Measurements from ENCODE around the gene ASIC1.

The ASIC1 gene

GRCh38 chr12:50106907-50107306 is 49.5 kb downstream of the ASIC1 start:
- TF ChIP-seq, protein P1, sequence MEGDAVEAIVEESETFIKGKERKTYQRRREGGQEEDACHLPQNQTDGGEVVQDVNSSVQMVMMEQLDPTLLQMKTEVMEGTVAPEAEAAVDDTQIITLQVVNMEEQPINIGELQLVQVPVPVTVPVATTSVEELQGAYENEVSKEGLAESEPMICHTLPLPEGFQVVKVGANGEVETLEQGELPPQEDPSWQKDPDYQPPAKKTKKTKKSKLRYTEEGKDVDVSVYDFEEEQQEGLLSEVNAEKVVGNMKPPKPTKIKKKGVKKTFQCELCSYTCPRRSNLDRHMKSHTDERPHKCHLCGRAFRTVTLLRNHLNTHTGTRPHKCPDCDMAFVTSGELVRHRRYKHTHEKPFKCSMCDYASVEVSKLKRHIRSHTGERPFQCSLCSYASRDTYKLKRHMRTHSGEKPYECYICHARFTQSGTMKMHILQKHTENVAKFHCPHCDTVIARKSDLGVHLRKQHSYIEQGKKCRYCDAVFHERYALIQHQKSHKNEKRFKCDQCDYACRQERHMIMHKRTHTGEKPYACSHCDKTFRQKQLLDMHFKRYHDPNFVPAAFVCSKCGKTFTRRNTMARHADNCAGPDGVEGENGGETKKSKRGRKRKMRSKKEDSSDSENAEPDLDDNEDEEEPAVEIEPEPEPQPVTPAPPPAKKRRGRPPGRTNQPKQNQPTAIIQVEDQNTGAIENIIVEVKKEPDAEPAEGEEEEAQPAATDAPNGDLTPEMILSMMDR (conservative IDR thresholded peaks at IDR 0.05; ENCODE audit: low read length) = no peak
- no peak for DNase-seq (ENCODE audit: low read depth)
- H3K4me3 ChIP-seq (ENCODE audit: low read length) = no peak overlapping the region

- TF ChIP-seq, protein P1 (conservative IDR thresholded peaks at IDR 0.05; ENCODE audit: low read length) = no peak
- no peak for DNase-seq (ENCODE audit: low read depth)
- H3K4me3 ChIP-seq (ENCODE audit: low read length) = no peak overlapping the region
These were observed 50.2 kb downstream of the ASIC1 start for GRCh38 chr12:50107416-50108268.

GRCh38 chr12:50109319-50109718 is 51.9 kb downstream of the ASIC1 start:
- TF ChIP-seq, protein P1 (conservative IDR thresholded peaks at IDR 0.05; ENCODE audit: low read length) = no peak
- H3K4me3 ChIP-seq (ENCODE audit: low read length) = no peak overlapping the region
- DNase-seq (ENCODE audit: low read depth) = no peak

DNA sequence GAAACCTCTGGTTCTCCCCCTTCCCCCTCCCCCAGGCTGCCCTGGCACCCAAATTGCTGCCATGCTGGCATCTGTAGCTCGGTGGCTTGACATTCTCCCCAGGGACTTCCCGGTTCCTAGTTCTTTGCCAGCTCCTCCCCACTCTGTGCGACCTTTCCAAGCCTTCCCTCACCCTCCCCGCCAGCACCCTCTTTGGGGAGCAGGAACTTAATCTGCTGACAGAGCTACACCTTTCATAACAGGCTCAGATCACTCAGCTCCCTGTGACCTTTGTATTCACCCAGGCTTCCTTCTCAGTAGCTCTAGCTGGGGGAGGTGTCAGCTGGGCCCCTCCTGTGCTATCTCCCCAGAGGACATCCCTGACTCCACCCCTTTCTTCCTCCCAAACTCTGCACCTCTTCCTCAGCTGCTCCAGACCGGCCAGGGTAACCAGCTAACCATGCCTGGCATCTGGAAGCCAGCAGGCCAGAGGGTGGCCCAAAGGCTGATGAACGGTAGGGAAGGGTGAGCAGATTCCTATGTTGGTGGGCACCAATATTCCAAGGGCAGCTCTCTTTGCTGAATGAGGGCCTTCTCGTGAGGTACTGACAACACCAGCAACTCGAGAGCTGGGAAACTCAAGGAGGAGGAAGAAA is 52.8 kb downstream of the ASIC1 start:
- TF ChIP-seq, protein P1 (conservative IDR thresholded peaks at IDR 0.05; ENCODE audit: low read length) = no peak
- DNase-seq (ENCODE audit: low read depth) = no peak
- H3K4me3 ChIP-seq (ENCODE audit: low read length) = peak overlapping the region; percentile 17; the same call in 1 of the 2 replicates

- peak overlapping the region; percentile 17; the same call in 1 of the 2 replicates for H3K4me3 ChIP-seq (ENCODE audit: low read length)
- DNase-seq (ENCODE audit: low read depth) = peak; percentile 47
- TF ChIP-seq, protein P1 (conservative IDR thresholded peaks at IDR 0.05; ENCODE audit: low read length) = no peak
These were observed 53.5 kb downstream of the ASIC1 start for GRCh38 chr12:50110762-50111351.

DNA sequence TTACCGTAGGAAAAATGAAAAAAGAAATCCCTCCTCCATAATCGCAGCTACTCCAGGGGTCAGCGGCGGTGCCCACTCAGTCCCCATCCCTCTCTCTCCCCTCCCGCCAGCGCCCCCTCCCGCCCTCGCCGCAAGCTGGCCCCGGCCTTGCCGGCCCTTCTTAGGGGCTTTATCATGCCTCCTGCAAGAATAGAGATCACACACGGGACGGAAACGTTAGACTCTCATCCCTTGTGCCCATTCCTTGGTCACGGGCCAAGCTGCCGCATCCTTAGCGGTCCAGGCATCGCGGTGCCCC is 53.9 kb downstream of the ASIC1 start:
- TF ChIP-seq, protein P1 (conservative IDR thresholded peaks at IDR 0.05; ENCODE audit: low read length) = no peak
- DNase-seq (ENCODE audit: low read depth) = no peak
- H3K4me3 ChIP-seq (ENCODE audit: low read length) = peak overlapping the region; percentile 44
